Tibial nerve (tissue), 4 donors: Measurements from ENCODE around the gene TMEM41A. TPM values are rescaled to one million over a fixed set of nuclear protein-coding genes. Genes with fewer than 3 reads are reported as not detected.
"Not testable (repeated sequence)": the region's sequence is repeated elsewhere in the genome, so short reads cannot be mapped to it uniquely, and the experiment has no call there.

ENCODE experiments used
- DNase-seq, 2 donors: peaks; one replicate each; pipeline ENCODE4 v3.0.0-alpha.2; 2019; ENCODE audit warnings: low spot score in 2 of 2
- H3K27ac ChIP-seq, 4 donors: fragments of 200-600 bp; sonication (generic) in 3 of 4; one replicate each; pipeline ENCODE4 v1.5.1; 2017 to 2019; ENCODE audit warnings: mild to moderate bottlenecking in 1 of 4
- H3K27me3 ChIP-seq, 2 donors: fragments of 200-600 bp; sonication (generic) in 1 of 2; one replicate each; pipeline versions ENCODE4 v1.5.1 to v1.6.0; 2017 to 2019
- H3K36me3 ChIP-seq, 3 donors: fragments of 200-600 bp; sonication (generic); one replicate each; pipeline ENCODE4 v1.5.1; 2018 to 2019
- H3K4me1 ChIP-seq, 4 donors: fragments of 200-600 bp; sonication (generic) in 3 of 4; one replicate each; pipeline ENCODE4 v1.5.1; 2017 to 2019
- H3K4me3 ChIP-seq, 4 donors: fragments of 200-600 bp; sonication (generic) in 3 of 4; one replicate each; pipeline ENCODE4 v1.5.1; 2017 to 2019; ENCODE audit warnings: mild to moderate bottlenecking in 1 of 4, moderate library complexity in 1 of 4
- H3K9me3 ChIP-seq, 4 donors: fragments of 200-600 bp; sonication (generic) in 3 of 4; one replicate each; pipeline ENCODE4 v1.5.1; 2017 to 2019
- CTCF ChIP-seq, 5 experiments: fragments of 200-600 bp in 3 of 5; fragments of 450-650 bp in 2 of 5; sonication (generic) in 3 of 5; IDR thresholded peaks; one replicate each; pipeline ENCODE4 v1.5.1; 2016 to 2019; ENCODE audit warnings: antibody characterized with exemption in 5 of 5, mild to moderate bottlenecking in 3 of 5, moderate library complexity in 2 of 5
- EP300 ChIP-seq, 2 donors: sonication (generic); formaldehyde crosslinking; IDR thresholded peaks; one replicate each; pipeline ENCODE4 v1.6.1; 2017; ENCODE audit warnings: antibody characterized with exemption in 2 of 2, mild to moderate bottlenecking in 1 of 2
- POLR2A ChIP-seq, 2 donors: fragments of 450-650 bp; IDR thresholded peaks; one replicate each; pipeline ENCODE4 v1.6.1; 2017; ENCODE audit warnings: antibody characterized with exemption in 2 of 2, mild to moderate bottlenecking in 2 of 2, moderate library complexity in 2 of 2
- WGBS, 2 donors: methylation state at CpG; one replicate each; pipeline ENCODE4 v1.1.5; 2018; 5-methylcytosine and 5-hydroxymethylcytosine counted together
- total RNA-seq, 4 donors: library from RNA; depleted of rRNA; stranded (reverse); fragments of >200 nt; gene quantifications; one replicate each; pipeline ENCODE4 v1.1.0, GENCODE V29; 2016

The TMEM41A gene
- total RNA-seq, 4 donors from 2014 or later, result 11.4 to 19.8 (median 14.9) TPM

DNA sequence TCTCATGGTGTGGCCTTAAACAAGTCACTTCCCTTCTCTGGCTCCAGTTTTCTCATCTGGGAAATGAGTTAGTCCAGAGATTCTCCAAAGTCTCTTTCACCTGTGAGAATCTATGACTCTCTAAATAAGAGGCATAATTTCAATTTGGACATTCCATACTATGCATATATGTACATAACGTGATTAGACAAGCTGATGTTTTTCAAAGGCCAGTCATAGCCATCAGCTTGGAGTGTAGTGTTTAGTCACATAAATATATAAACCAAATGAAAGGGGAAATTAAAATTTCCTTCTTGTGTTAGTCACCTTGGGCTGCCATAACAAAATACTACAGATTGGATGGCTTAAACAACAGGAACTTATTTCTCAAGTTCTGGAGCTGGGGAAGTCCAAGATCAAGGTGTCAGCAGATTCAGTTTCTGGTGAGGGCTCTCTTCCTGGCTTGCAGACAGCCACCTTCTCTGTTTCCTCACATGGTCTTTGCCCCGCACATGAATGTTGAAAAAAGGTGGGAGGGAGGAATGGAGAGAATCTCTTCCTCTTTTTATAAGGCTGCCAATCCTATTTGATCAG lies 19.4 kb downstream of the TMEM41A start:
- TF ChIP-seq CTCF (IDR thresholded peaks at IDR 0.05), result no peak
- no peak for TF ChIP-seq POLR2A (IDR thresholded peaks at IDR 0.05)
- no peak for TF ChIP-seq EP300 (IDR thresholded peaks at IDR 0.05)
- WGBS, 2 donors, result 89 to 93% methylated on average over 2 of the region's 2 CpGs
- peaks cover 0 to 90% (median 0%) of the 10 kb centered on the region in 3 donors for H3K36me3 ChIP-seq
- no peak overlapping the region for H3K4me3 ChIP-seq
- no peaks in the 10 kb centered on the region for H3K4me1 ChIP-seq
- no peaks in the 10 kb centered on the region for H3K27me3 ChIP-seq
- H3K9me3 ChIP-seq, result no peaks in the 10 kb centered on the region
- DNase-seq, result no peak
- H3K27ac ChIP-seq, result no peak overlapping the region

DNA sequence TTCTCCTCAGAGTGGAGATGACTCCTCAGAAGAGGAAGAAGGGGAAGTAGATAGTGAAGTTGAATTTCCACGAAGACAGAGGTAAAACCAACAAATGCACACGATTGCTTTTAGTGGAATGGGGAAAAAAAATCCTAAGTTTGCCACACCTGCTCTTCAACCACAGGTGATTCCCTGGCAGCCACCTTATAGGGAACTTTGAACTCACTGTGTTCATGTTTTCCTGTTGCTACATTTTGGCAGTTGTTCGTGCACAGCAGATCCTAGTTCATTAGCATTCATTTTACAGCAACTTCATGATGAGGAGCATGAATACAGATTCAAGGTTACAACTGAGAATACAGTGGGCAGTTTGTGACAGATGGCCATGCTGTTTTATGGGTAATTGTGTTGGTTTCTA lies 21.5 kb downstream of the TMEM41A start:
- no peak for DNase-seq
- TF ChIP-seq POLR2A (IDR thresholded peaks at IDR 0.05) (no peak), CTCF (IDR thresholded peaks at IDR 0.05) (no peak), EP300 (IDR thresholded peaks at IDR 0.05) (no peak)
- Histone ChIP-seq H3K36me3 (peaks cover 0 to 99% (median 0%) of the 10 kb centered on the region in 3 donors), H3K4me3 (no peak overlapping the region), H3K27ac (no peak overlapping the region), H3K9me3 (no peaks in the 10 kb centered on the region), H3K4me1 (no peaks in the 10 kb centered on the region), H3K27me3 (no peaks in the 10 kb centered on the region)
- WGBS, 2 donors, result 91 to 93% methylated on average over 3 of the region's 3 CpGs

- WGBS, 2 donors, result 96 to 97% methylated on average over 6 of the region's 6 CpGs
- H3K36me3 ChIP-seq, result peaks cover 0 to 83% (median 0%) of the 10 kb centered on the region in 3 donors
These were observed 23.9 kb downstream of the TMEM41A start for GRCh38 chr3:185474922-185475321.

GRCh38 chr3:185473290-185473815 lies 25.5 kb downstream of the TMEM41A start:
- H3K27ac ChIP-seq, result no peak overlapping the region
- 92 to 95% methylated on average over 15 of the region's 15 CpGs for WGBS, 2 donors
- H3K27me3 ChIP-seq, result no peaks in the 10 kb centered on the region
- H3K9me3 ChIP-seq, result no peaks in the 10 kb centered on the region
- no peak overlapping the region for H3K4me3 ChIP-seq
- peaks cover 0 to 79% (median 0%) of the 10 kb centered on the region in 3 donors for H3K36me3 ChIP-seq
- no peak for DNase-seq
- TF ChIP-seq CTCF (IDR thresholded peaks at IDR 0.05) (no peak), POLR2A (IDR thresholded peaks at IDR 0.05) (no peak), EP300 (IDR thresholded peaks at IDR 0.05) (no peak)
- no peaks in the 10 kb centered on the region for H3K4me1 ChIP-seq

More at GRCh38 chr3:185474922-185475321, 23.9 kb downstream of the TMEM41A start:
- not testable (repeated sequence) for H3K4me1 ChIP-seq, DNase-seq, H3K27ac ChIP-seq, H3K27me3 ChIP-seq, H3K9me3 ChIP-seq, H3K4me3 ChIP-seq

GRCh38 chr3:185470323-185470722 lies 28.5 kb downstream of the TMEM41A start:
- peaks cover 0 to 79% (median 0%) of the 10 kb centered on the region in 3 donors for H3K36me3 ChIP-seq
- WGBS, 2 donors, result 63 to 83% methylated on average over 3 of the region's 3 CpGs

More at GRCh38 chr3:185470323-185470722, 28.5 kb downstream of the TMEM41A start:
- TF ChIP-seq POLR2A (IDR thresholded peaks at IDR 0.05), result no peak
- no peak for TF ChIP-seq EP300 (IDR thresholded peaks at IDR 0.05)
- TF ChIP-seq CTCF (IDR thresholded peaks at IDR 0.05), result no peak
- no peaks in the 10 kb centered on the region for H3K27me3 ChIP-seq
- no peaks in the 10 kb centered on the region for H3K9me3 ChIP-seq
- no peak overlapping the region for H3K27ac ChIP-seq
- DNase-seq, result no peak
- H3K4me3 ChIP-seq, result no peak overlapping the region
- H3K4me1 ChIP-seq, result no peaks in the 10 kb centered on the region
